ENCODE results near the gene CPZ.

The CPZ gene

DNA sequence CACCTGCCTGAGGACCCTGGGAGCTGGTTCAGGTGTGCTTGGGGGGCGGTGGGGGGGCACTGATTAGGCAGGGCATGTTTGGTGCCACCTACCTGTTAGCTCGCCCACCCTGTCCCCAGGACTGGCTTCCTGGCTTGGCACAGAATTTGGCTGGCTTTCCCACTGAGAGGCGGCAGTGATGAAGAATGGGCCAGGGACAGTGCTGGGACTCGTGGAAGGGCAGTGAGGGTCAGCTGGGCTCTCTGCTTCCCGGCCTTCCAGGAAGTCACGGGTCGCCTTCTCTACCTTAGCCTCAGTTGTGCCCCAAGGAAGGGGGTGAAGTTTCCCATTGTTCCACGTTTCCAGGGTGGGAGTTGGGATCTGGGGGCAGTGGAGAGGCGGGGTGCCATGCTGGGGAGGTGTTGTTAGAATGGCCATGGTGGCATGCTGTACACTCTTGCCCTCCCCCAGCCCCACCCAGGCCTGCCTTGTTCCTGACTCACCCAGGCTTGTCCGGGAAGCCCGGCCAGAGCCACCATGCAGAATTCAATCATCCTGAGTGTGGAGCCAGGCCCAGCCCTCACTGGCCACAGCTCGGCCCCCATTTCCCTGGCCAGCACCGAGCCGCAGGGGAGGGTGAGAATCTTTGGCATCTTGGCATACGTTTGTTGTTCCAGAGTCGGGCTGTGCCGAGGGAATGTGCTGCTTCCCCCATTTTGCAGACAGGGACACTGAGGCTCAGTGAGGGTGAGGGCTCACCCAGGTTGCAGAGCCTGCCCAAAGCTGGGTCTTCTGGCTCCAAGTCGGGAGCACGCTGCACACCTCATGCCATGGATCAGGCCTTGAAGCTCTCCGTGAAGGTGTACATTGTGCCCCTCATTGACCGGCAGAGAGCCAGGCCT lies 34.2 kb upstream of the CPZ start:
- Histone ChIP-seq H3K27ac (ENCODE audit: low read length) (no peak overlapping the region), H3K27me3 (ENCODE audit: control insufficient read depth, insufficient read depth, low read length) (no peaks in the 10 kb centered on the region), H3K9me3 (ENCODE audit: control insufficient read depth, low read depth, low read length) (no peaks in the 10 kb centered on the region), H3K4me3 (ENCODE audit: low read length) (no peak overlapping the region), H3K4me1 (ENCODE audit: control insufficient read depth, low read depth, low read length) (peaks cover 6% of the 10 kb centered on the region), H3K9ac (ENCODE audit: low read length) (no peak overlapping the region), H3K36me3 (ENCODE audit: control insufficient read depth, low read depth, low read length) (no peaks in the 10 kb centered on the region)

GRCh38 chr4:8559011-8559410 lies 33.6 kb upstream of the CPZ start:
- Histone ChIP-seq H3K9me3 (ENCODE audit: control insufficient read depth, low read depth, low read length) (no peaks in the 10 kb centered on the region), H3K9ac (ENCODE audit: low read length) (no peak overlapping the region), H3K36me3 (ENCODE audit: control insufficient read depth, low read depth, low read length) (no peaks in the 10 kb centered on the region), H3K4me3 (ENCODE audit: low read length) (no peak overlapping the region), H3K27ac (ENCODE audit: low read length) (no peak overlapping the region), H3K4me1 (ENCODE audit: control insufficient read depth, low read depth, low read length) (peaks cover 6% of the 10 kb centered on the region), H3K27me3 (ENCODE audit: control insufficient read depth, insufficient read depth, low read length) (no peaks in the 10 kb centered on the region)

- Histone ChIP-seq H3K4me3 (ENCODE audit: low read length) (no peak overlapping the region), H3K27ac (ENCODE audit: low read length) (no peak overlapping the region), H3K9me3 (ENCODE audit: control insufficient read depth, low read depth, low read length) (no peaks in the 10 kb centered on the region), H3K4me1 (ENCODE audit: control insufficient read depth, low read depth, low read length) (peaks cover 6% of the 10 kb centered on the region), H3K36me3 (ENCODE audit: control insufficient read depth, low read depth, low read length) (no peaks in the 10 kb centered on the region), H3K9ac (ENCODE audit: low read length) (no peak overlapping the region), H3K27me3 (ENCODE audit: control insufficient read depth, insufficient read depth, low read length) (no peaks in the 10 kb centered on the region)
These were observed 32.9 kb upstream of the CPZ start for GRCh38 chr4:8559524-8560264.

DNA sequence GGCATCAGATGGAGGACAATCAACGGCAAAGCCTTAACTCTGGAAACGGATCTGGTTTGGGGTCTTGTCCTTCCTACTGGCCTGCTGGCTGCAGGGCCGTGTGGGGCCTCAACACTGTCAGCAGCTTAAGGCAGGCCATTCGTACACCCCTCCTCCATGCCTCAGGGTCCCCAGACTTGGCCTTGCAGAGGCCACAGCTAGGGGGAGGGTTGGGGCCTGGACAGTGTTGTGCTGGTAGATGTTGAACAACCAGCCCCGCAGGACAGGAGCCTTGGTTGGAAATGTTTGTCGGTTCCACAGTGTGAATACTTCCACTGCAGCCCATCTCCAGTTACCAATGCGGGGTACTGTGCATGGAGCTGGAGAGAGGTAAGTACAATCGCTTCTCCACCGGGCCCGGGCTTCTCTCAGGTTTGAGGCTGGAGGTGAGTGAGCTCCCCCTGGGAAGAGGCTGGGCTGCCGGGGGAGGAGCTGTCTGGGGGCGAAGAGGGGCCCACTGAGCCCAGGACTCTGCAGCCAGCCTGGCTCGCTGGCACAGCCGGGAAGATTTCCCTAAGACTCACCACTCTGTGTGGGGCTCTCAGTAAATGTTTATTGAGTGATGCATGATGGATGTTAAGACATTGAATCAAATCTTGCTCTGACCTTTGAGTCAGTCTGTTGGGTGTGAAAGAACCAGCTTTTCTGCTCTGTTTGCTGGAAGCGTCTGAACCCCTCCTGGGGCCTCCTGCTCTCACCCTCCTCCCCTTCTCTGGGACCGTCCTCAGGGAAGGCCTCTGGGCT lies 32.1 kb upstream of the CPZ start:
- no peak overlapping the region for H3K4me3 ChIP-seq (ENCODE audit: low read length)
- H3K27ac ChIP-seq (ENCODE audit: low read length), result no peak overlapping the region
- H3K9ac ChIP-seq (ENCODE audit: low read length), result no peak overlapping the region
- no peaks in the 10 kb centered on the region for H3K9me3 ChIP-seq (ENCODE audit: control insufficient read depth, low read depth, low read length)
- H3K36me3 ChIP-seq (ENCODE audit: control insufficient read depth, low read depth, low read length), result no peaks in the 10 kb centered on the region
- peaks cover 6% of the 10 kb centered on the region for H3K4me1 ChIP-seq (ENCODE audit: control insufficient read depth, low read depth, low read length)
- no peaks in the 10 kb centered on the region for H3K27me3 ChIP-seq (ENCODE audit: control insufficient read depth, insufficient read depth, low read length)

DNA sequence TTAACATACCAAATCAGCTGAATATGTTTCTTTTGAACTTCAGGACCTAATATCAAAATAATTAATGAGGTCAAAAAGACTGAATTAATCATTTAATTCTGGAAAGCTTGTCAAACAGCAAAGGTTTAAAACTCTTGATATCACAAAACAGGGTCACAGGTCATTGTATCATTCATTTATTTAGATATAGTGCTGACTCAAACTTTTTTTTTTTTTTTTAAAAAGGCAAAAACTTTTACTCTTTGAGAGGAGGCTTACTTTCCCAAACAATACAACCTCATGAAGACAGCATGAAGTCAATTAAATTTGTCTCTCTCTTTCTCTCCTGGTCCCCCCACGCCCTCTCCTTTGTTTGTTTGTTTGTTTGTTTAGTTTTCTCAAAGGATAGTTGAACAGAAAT lies 28.0 kb upstream of the CPZ start:
- Histone ChIP-seq H3K36me3 (ENCODE audit: control insufficient read depth, low read depth, low read length) (no peaks in the 10 kb centered on the region), H3K4me3 (ENCODE audit: low read length) (no peak overlapping the region), H3K27ac (ENCODE audit: low read length) (no peak overlapping the region), H3K27me3 (ENCODE audit: control insufficient read depth, insufficient read depth, low read length) (no peaks in the 10 kb centered on the region), H3K9me3 (ENCODE audit: control insufficient read depth, low read depth, low read length) (no peaks in the 10 kb centered on the region), H3K9ac (ENCODE audit: low read length) (no peak overlapping the region), H3K4me1 (ENCODE audit: control insufficient read depth, low read depth, low read length) (peaks cover 20% of the 10 kb centered on the region)

- Histone ChIP-seq H3K27me3 (ENCODE audit: control insufficient read depth, insufficient read depth, low read length) (no peaks in the 10 kb centered on the region), H3K27ac (ENCODE audit: low read length) (peak overlapping the region; percentile 86), H3K9me3 (ENCODE audit: control insufficient read depth, low read depth, low read length) (no peaks in the 10 kb centered on the region), H3K4me1 (ENCODE audit: control insufficient read depth, low read depth, low read length) (peaks cover 15% of the 10 kb centered on the region), H3K36me3 (ENCODE audit: control insufficient read depth, low read depth, low read length) (no peaks in the 10 kb centered on the region), H3K4me3 (ENCODE audit: low read length) (peak overlapping the region; percentile 40), H3K9ac (ENCODE audit: low read length) (peak overlapping the region; percentile 48)
These were observed 24.4 kb upstream of the CPZ start for GRCh38 chr4:8568068-8568668.

DNA sequence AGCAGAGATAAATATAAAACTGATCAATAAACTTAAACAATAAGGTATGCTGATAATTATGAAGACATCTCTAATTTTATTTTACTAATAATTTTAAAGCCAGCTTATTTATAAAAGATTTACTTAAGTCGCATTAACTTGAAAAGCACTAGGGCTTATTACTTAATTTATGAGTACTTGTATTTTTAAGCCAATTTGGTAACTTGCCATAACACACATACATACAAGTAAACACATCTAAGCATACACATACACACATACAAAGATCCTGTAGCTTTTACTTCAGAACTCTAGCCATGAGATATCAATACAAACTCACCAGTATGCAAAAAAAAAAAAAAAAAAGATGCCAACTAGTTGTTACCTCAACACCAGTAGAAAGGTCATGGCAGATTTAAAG lies 22.4 kb upstream of the CPZ start:
- H3K9me3 ChIP-seq (ENCODE audit: control insufficient read depth, low read depth, low read length), result no peaks in the 10 kb centered on the region
- no peak overlapping the region for H3K9ac ChIP-seq (ENCODE audit: low read length)
- peaks cover 15% of the 10 kb centered on the region for H3K4me1 ChIP-seq (ENCODE audit: control insufficient read depth, low read depth, low read length)
- H3K36me3 ChIP-seq (ENCODE audit: control insufficient read depth, low read depth, low read length), result no peaks in the 10 kb centered on the region
- H3K27me3 ChIP-seq (ENCODE audit: control insufficient read depth, insufficient read depth, low read length), result no peaks in the 10 kb centered on the region
- H3K27ac ChIP-seq (ENCODE audit: low read length), result no peak overlapping the region
- H3K4me3 ChIP-seq (ENCODE audit: low read length), result no peak overlapping the region

DNA sequence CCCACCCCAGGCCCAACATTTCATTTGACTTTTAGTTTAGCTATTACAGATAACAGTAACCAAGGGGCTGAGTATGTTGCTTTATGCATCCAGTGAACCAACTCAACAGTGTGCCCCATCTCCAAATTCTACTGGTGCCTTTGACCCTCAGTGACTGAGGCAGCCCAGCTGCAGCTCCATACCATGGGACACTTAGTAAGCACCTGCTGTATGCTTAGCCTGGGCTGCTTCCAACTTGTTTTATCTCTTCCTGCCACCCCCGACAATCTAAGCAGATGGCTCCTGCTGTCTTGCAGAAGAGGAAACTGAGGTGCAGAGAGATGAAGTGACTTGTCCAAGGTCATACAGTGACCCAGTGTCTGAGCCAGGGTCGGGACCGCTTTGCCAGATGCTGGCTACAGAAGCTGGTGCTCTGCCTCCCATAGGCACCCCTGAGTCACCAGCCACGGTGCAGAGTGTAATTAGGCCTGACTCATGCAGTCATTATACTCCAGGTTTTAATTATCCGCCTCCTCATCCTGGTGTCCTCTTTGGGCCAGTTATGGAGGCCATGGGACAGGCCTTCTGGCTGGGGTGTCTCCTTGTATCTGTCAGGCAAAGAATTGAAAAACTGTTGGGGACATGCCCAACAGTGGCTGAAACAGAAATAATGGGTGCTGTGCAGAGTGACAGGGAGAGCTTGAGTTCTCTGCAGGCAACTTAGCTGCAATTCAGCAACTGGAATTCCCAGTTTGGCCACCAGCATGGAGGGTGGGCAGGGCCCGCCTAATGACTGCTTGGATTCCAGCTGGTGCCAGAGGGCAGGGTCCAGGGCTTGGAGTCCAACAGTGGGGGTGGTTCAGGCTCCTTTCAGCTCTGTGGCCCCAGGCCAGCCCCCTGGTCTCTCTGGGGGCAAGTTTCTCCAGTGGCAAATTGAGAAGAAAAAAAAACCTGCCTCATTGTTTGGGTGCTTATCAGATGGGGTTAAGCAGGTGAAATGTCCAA lies 20.6 kb upstream of the CPZ start:
- no peak overlapping the region for H3K27ac ChIP-seq (ENCODE audit: low read length)

GRCh38 chr4:8573266-8573665 lies 19.3 kb upstream of the CPZ start:
- H3K9me3 ChIP-seq (ENCODE audit: control insufficient read depth, low read depth, low read length), result no peaks in the 10 kb centered on the region

More for the DNA sequence above, 20.6 kb upstream of the CPZ start:
- H3K27me3 ChIP-seq (ENCODE audit: control insufficient read depth, insufficient read depth, low read length), result peaks cover under 1% of the 10 kb centered on the region
- no peaks in the 10 kb centered on the region for H3K36me3 ChIP-seq (ENCODE audit: control insufficient read depth, low read depth, low read length)
- no peaks in the 10 kb centered on the region for H3K9me3 ChIP-seq (ENCODE audit: control insufficient read depth, low read depth, low read length)
- peaks cover 14% of the 10 kb centered on the region for H3K4me1 ChIP-seq (ENCODE audit: control insufficient read depth, low read depth, low read length)
- no peak overlapping the region for H3K9ac ChIP-seq (ENCODE audit: low read length)
- H3K4me3 ChIP-seq (ENCODE audit: low read length), result no peak overlapping the region

GRCh38 chr4:8574796-8575370 lies 17.7 kb upstream of the CPZ start:
- no peak overlapping the region for H3K27ac ChIP-seq (ENCODE audit: low read length)
- H3K27me3 ChIP-seq (ENCODE audit: control insufficient read depth, insufficient read depth, low read length), result peaks cover 28% of the 10 kb centered on the region
- no peaks in the 10 kb centered on the region for H3K9me3 ChIP-seq (ENCODE audit: control insufficient read depth, low read depth, low read length)
- H3K9ac ChIP-seq (ENCODE audit: low read length), result no peak overlapping the region
- H3K4me1 ChIP-seq (ENCODE audit: control insufficient read depth, low read depth, low read length), result peaks cover 2% of the 10 kb centered on the region
- H3K4me3 ChIP-seq (ENCODE audit: low read length), result no peak overlapping the region
- no peaks in the 10 kb centered on the region for H3K36me3 ChIP-seq (ENCODE audit: control insufficient read depth, low read depth, low read length)

More at GRCh38 chr4:8573266-8573665, 19.3 kb upstream of the CPZ start:
- H3K4me3 ChIP-seq (ENCODE audit: low read length), result no peak overlapping the region
- no peaks in the 10 kb centered on the region for H3K36me3 ChIP-seq (ENCODE audit: control insufficient read depth, low read depth, low read length)
- no peak overlapping the region for H3K9ac ChIP-seq (ENCODE audit: low read length)
- peaks cover 12% of the 10 kb centered on the region for H3K27me3 ChIP-seq (ENCODE audit: control insufficient read depth, insufficient read depth, low read length)
- no peak overlapping the region for H3K27ac ChIP-seq (ENCODE audit: low read length)
- H3K4me1 ChIP-seq (ENCODE audit: control insufficient read depth, low read depth, low read length), result peaks cover 1% of the 10 kb centered on the region
